ENCODE results near the gene RGL3. TPM values are rescaled to one million over a fixed set of nuclear protein-coding genes. Genes with fewer than 3 reads are reported as not detected.

RGL3 gene
- total RNA-seq, 1 experiment from 2014 or later: 53.1 TPM

DNA sequence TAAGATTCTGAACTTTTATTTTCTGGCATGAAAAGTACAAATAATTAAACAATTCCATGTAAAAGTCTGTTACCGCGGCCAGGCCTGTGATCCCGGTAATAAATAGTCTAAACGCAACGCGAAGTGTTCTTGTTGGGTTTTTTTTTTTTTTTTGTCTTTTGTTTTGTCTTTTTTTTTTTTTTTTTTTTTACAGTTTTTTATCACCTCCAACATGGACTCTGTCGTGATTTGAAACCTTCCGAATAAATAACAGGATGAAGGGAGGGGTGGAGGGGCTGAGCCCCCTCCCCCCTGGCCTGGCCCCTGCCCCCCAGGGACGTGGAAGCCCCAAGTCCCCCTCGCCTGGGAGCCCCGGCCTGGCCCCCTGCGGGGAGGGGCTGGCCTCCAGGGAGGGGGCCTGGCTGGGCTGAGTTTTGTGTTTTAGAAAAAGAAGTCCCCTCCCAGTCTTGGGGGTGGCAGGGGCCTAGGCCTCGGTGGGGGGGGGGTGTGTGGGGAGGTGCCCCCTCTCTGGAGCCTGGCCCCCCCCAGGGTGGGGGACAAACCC lies 32.3 kb upstream of the RGL3 start:
- H3K36me3 Mint-ChIP-seq (ENCODE audit: insufficient read depth, unreplicated experiment): peaks cover 39% of the 10 kb centered on the region
- no peak for DNase-seq
- no peaks in the 10 kb centered on the region for H3K4me1 ChIP-seq
- H3K27me3 Mint-ChIP-seq (ENCODE audit: insufficient read depth, unreplicated experiment): no peaks in the 10 kb centered on the region
- H3K4me1 Mint-ChIP-seq (ENCODE audit: low read depth, unreplicated experiment): no peaks in the 10 kb centered on the region
- no peak overlapping the region for H3K27ac Mint-ChIP-seq (ENCODE audit: unreplicated experiment)
- BruUV-seq (replicated peaks): no TSS peak
- H3K9me3 ChIP-seq: no peaks in the 10 kb centered on the region
- peaks cover 2% of the 10 kb centered on the region for H3K36me3 ChIP-seq (ENCODE audit: control insufficient read depth, insufficient read depth, low read length)
- ChIA-PET CTCF (interaction anchor here (0.8 kb wide), 1 partner anchor 70 kb away, joined by 4 read pairs; no protein-coding TSS in a partner anchor), POLR2A (no interaction called here)
- H3K4me3 Mint-ChIP-seq (ENCODE audit: unreplicated experiment): no peak overlapping the region
- no peaks in the 10 kb centered on the region for H3K9me3 Mint-ChIP-seq (ENCODE audit: unreplicated experiment)
- intact Hi-C loops (cut with micrococcal nuclease; ENCODE audit: unreplicated experiment): no loop called here
- no peak overlapping the region for H3K4me3 ChIP-seq (ENCODE audit: low read depth, low read length)
- no peak for TF ChIP-seq CTCF (IDR thresholded peaks at IDR 0.05; ENCODE audit: insufficient read depth in 1 of 2, low read depth in 1 of 2, low read length in 1 of 2, severe bottlenecking in 1 of 2, unreplicated experiment in 1 of 2)
- H3K27me3 ChIP-seq (replicated peaks; ENCODE audit: control insufficient read depth, insufficient read depth, low read length): no peaks in the 10 kb centered on the region

GRCh38 chr19:11450570-11451326 lies 31.6 kb upstream of the RGL3 start:
- POLR2A ChIA-PET: no interaction called here
- no TSS peak for BruUV-seq (replicated peaks)
- intact Hi-C loops (cut with micrococcal nuclease; ENCODE audit: unreplicated experiment): no loop called here

More at GRCh38 chr19:11450570-11451326, 31.6 kb upstream of the RGL3 start:
- CTCF ChIA-PET: interaction anchor here (1.0 kb wide), 1 partner anchor 66 kb away, joined by 4 read pairs; no protein-coding TSS in a partner anchor
- Histone ChIP-seq H3K27me3 (replicated peaks; ENCODE audit: control insufficient read depth, insufficient read depth, low read length) (no peaks in the 10 kb centered on the region), H3K4me3 (ENCODE audit: low read depth, low read length) (no peak overlapping the region), H3K36me3 (ENCODE audit: control insufficient read depth, insufficient read depth, low read length) (peaks cover 2% of the 10 kb centered on the region), H3K9me3 (no peaks in the 10 kb centered on the region), H3K4me1 (no peaks in the 10 kb centered on the region)
- H3K9me3 Mint-ChIP-seq (ENCODE audit: unreplicated experiment): no peaks in the 10 kb centered on the region
- no peaks in the 10 kb centered on the region for H3K4me1 Mint-ChIP-seq (ENCODE audit: low read depth, unreplicated experiment)
- no peak overlapping the region for H3K27ac Mint-ChIP-seq (ENCODE audit: unreplicated experiment)
- no peaks in the 10 kb centered on the region for H3K27me3 Mint-ChIP-seq (ENCODE audit: insufficient read depth, unreplicated experiment)
- TF ChIP-seq CTCF (IDR thresholded peaks at IDR 0.05; ENCODE audit: insufficient read depth in 1 of 2, low read depth in 1 of 2, low read length in 1 of 2, severe bottlenecking in 1 of 2, unreplicated experiment in 1 of 2): no peak
- no peak overlapping the region for H3K4me3 Mint-ChIP-seq (ENCODE audit: unreplicated experiment)
- DNase-seq: no peak
- H3K36me3 Mint-ChIP-seq (ENCODE audit: insufficient read depth, unreplicated experiment): peaks cover 40% of the 10 kb centered on the region
